ENCODE results near the gene COA1. TPM values are rescaled to one million over a fixed set of nuclear protein-coding genes. Genes with fewer than 3 reads are reported as not detected.

The COA1 gene
- total and polyA plus RNA-seq, 2 donors (not counting 1 experiment from before 2014, with no cell fraction given): 28.7 to 72.7 TPM

DNA sequence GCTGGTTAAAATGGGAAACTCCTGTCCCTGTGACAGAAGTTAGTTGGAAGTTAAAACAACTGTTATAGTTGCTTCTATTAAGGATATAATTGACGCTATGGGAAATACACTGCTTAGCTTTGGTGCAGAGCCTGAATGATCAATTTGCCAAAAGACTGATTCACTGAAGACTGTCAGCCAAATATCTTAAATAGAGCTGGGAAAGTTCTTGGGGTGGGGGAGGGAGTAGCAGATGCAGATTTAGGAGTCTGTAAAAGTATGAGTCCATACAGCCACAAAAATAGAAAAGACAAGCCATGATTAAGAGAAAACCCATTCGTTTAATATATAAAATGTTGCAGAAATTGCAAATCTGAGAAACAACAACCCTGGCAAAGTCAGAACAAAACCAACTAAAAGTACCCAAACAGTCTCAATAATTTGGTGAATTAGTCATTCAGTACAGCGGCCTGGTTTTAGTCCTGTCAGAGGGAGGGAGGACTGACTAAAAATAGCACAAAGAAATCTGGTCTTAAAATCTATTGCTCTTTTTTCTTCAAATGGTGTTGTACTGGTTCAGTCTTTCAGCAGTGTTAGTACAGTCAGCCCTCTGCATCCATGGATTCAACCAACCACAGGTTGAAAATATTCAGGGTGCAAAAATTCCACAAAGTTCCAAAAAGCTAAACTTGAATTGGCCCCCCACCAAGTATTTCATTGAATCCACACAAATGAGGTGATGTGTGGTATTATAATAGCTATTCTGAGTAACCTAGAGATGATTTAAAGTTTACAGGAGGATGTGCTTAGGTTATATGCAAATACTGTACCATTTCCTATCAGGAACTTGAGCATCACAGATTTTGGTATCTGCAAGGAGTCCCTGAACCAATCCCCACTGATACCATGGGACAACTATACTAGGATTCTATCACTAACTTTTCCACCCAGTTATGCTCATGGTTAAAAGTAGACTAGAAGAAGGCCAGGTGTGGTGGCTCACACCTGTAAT is 116.4 kb downstream of the COA1 start:
- Histone ChIP-seq H3K9ac (ENCODE audit: low read length) (no peak overlapping the region), H3K9me3 (ENCODE audit: control extremely low read depth in 1 of 3, control insufficient read depth in 2 of 3, insufficient read depth in 1 of 3, low read length in 2 of 3) (no peaks in the 10 kb centered on the region), H4K20me1 (ENCODE audit: control insufficient read depth, insufficient read depth, low read length, poor library complexity, severe bottlenecking) (peaks cover 61% of the 10 kb centered on the region), H3K4me2 (replicated peaks; ENCODE audit: low read depth, low read length, poor library complexity, severe bottlenecking) (peak overlapping the region; percentile 13), H3K27ac (ENCODE audit: low read length in 2 of 2) (peak overlapping the region in 1 of 2 donors; percentile 75), H2AFZ (ENCODE audit: insufficient read depth, low read depth, low read length, poor library complexity, severe bottlenecking) (no peak overlapping the region), H3K4me1 (ENCODE audit: control insufficient read depth in 2 of 2, insufficient read depth in 2 of 2, low read length in 2 of 2) (peaks cover 45 to 51% of the 10 kb centered on the region in 2 donors), H3K79me2 (ENCODE audit: control insufficient read depth, insufficient read depth, low read length) (peaks cover 99% of the 10 kb centered on the region), H3K36me3 (replicated peaks in 1 of 2; ENCODE audit: control extremely low read depth in 1 of 2, control insufficient read depth in 1 of 2, extremely low read depth in 1 of 2, insufficient read depth in 2 of 2, low read length in 1 of 2) (peaks cover 15 to 74% of the 10 kb centered on the region in 2 experiments), H3K4me3 (ENCODE audit: control extremely low read depth in 1 of 5, extremely low read depth in 1 of 5, insufficient read depth in 1 of 5, low read depth in 2 of 5, low read length in 4 of 5) (peak overlapping the region in 1 of 5 experiments; percentile 2), H3K27me3 (replicated peaks in 1 of 4; ENCODE audit: control extremely low read depth in 1 of 4, control insufficient read depth in 3 of 4, insufficient read depth in 4 of 4, low read length in 3 of 4) (no peaks in the 10 kb centered on the region)
- intact Hi-C loops (cut with micrococcal nuclease): loop anchor here (2.0 to 5.0 kb wide), 2 partner anchors 14 to 34 kb away; no protein-coding TSS in a partner anchor
- 67% methylated on average over 1 of the region's 3 CpGs for WGBS (ENCODE audit: insufficient coverage)
- ATAC-seq (ENCODE audit: low read depth) (no peak), DNase-seq (no peak)
- Mint-ChIP-seq H3K4me1 (peaks cover 50% of the 10 kb centered on the region), H3K27me3 (no peaks in the 10 kb centered on the region), H3K4me3 (peak overlapping the region; percentile 38), H3K9me3 (ENCODE audit: insufficient read depth) (no peaks in the 10 kb centered on the region), H3K27ac (peak overlapping the region; percentile 57)
- no peak for TF ChIP-seq EZH2 (IDR thresholded peaks at IDR 0.05; ENCODE audit: borderline replicate concordance, insufficient read depth, low read depth, low read length, poor library complexity, severe bottlenecking)
- TF ChIP-seq, protein P1, sequence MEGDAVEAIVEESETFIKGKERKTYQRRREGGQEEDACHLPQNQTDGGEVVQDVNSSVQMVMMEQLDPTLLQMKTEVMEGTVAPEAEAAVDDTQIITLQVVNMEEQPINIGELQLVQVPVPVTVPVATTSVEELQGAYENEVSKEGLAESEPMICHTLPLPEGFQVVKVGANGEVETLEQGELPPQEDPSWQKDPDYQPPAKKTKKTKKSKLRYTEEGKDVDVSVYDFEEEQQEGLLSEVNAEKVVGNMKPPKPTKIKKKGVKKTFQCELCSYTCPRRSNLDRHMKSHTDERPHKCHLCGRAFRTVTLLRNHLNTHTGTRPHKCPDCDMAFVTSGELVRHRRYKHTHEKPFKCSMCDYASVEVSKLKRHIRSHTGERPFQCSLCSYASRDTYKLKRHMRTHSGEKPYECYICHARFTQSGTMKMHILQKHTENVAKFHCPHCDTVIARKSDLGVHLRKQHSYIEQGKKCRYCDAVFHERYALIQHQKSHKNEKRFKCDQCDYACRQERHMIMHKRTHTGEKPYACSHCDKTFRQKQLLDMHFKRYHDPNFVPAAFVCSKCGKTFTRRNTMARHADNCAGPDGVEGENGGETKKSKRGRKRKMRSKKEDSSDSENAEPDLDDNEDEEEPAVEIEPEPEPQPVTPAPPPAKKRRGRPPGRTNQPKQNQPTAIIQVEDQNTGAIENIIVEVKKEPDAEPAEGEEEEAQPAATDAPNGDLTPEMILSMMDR (IDR thresholded peaks at IDR 0.05): no peak
- CTCF ChIA-PET: interaction anchor here (0.6 to 4.9 kb wide), 6 partner anchors 8 to 103 kb away, joined by 3 to 27 read pairs (median 3); partner anchors contain the start of gene STK17A
- POLR2A ChIA-PET: interaction anchor here (0.5 to 2.0 kb wide), 5 partner anchors 10 to 45 kb away, joined by 3 to 7 read pairs (median 4); partner anchors contain the start of gene STK17A
